Epithelial cell of esophagus (primary cell): ENCODE measurements around the gene A3GALT2.

ENCODE experiments used
- DNase-seq: peaks from one replicate; pipeline ENCODE4 v3.0.0; 2010; ENCODE audit warnings: low read depth
- H3K4me3 ChIP-seq: 2 replicates; pipeline ENCODE4 v1.5.1; 2011; ENCODE audit warnings: mild to moderate bottlenecking, low read length, control low read depth
- CTCF ChIP-seq: IDR thresholded peaks from 2 replicates; pipeline ENCODE4 v1.5.1; 2011; ENCODE audit warnings: low read depth, mild to moderate bottlenecking, low read length, control low read depth, inconsistent platforms; ENCODE audit not compliant: insufficient read depth; ENCODE audit errors: missing control alignments

The A3GALT2 gene

GRCh38 chr1:33353531-33353930 lies 32.6 kb upstream of the A3GALT2 start:
- H3K4me3 ChIP-seq, result no peak overlapping the region
- no peak for TF ChIP-seq CTCF
- DNase-seq, result no peak

GRCh38 chr1:33351281-33351660 lies 30.4 kb upstream of the A3GALT2 start:
- no peak for TF ChIP-seq CTCF
- no peak overlapping the region for H3K4me3 ChIP-seq
- no peak for DNase-seq

GRCh38 chr1:33350611-33351280 lies 29.8 kb upstream of the A3GALT2 start:
- H3K4me3 ChIP-seq, result peak overlapping the region; percentile 67
- TF ChIP-seq CTCF, result no peak
- no peak for DNase-seq

GRCh38 chr1:33349778-33350610 lies 29.1 kb upstream of the A3GALT2 start:
- TF ChIP-seq CTCF, result no peak
- H3K4me3 ChIP-seq, result peak overlapping the region; percentile 67
- DNase-seq, result peak; percentile 80

- peak overlapping the region; percentile 73 for H3K4me3 ChIP-seq
- no peak for TF ChIP-seq CTCF
- DNase-seq, result no peak
These were observed 28.3 kb upstream of the A3GALT2 start for GRCh38 chr1:33349081-33349759.

- H3K4me3 ChIP-seq, result peak overlapping the region; percentile 73
- no peak for DNase-seq
- TF ChIP-seq CTCF, result no peak
These were observed 27.8 kb upstream of the A3GALT2 start for GRCh38 chr1:33348676-33349080.
